DND-41 (cell line): ENCODE data around the gene C10orf105.

Experiments
- ATAC-seq: fragments of 200-7000 bp; cut with Tn5 transposase; 3 replicates; pipeline ENCODE4 v1.9.1; 2021; ENCODE audit warnings: low read depth; ENCODE audit not compliant: insufficient read depth
- DNase-seq: peaks from one replicate; pipeline ENCODE4 v3.0.0-alpha.2; 2020
- H2AFZ ChIP-seq: 2 replicates; pipeline ENCODE4 v1.6.0; 2012; ENCODE audit warnings: low read depth, low read length
- H3K27ac ChIP-seq: 2 replicates; pipeline ENCODE4 v1.5.1; 2012; ENCODE audit warnings: low read length, inconsistent platforms
- H3K27me3 ChIP-seq: fragments of 200-600 bp; sonication (generic); 2 replicates; pipeline ENCODE4 v1.6.0; 2012; ENCODE audit warnings: low read length, mild to moderate bottlenecking, inconsistent platforms; ENCODE audit not compliant: insufficient read depth, poor library complexity
- H3K36me3 ChIP-seq: 2 replicates; pipeline ENCODE4 v1.5.1; 2012; ENCODE audit warnings: low read length, inconsistent platforms; ENCODE audit not compliant: insufficient read depth
- H3K4me1 ChIP-seq: 2 replicates; pipeline ENCODE4 v1.5.1; 2012; ENCODE audit warnings: mild to moderate bottlenecking, low read length; ENCODE audit not compliant: insufficient read depth
- H3K4me2 ChIP-seq: 2 replicates; pipeline ENCODE4 v1.6.0; 2012; ENCODE audit warnings: mild to moderate bottlenecking, moderate library complexity, low read length, inconsistent platforms; ENCODE audit not compliant: insufficient read depth
- H3K4me3 ChIP-seq, 2 experiments: fragments of 200-600 bp in 1 of 2; shearing (Covaris generic) in 1 of 2; 2 replicates each; pipeline ENCODE4 v1.5.1; 2012 to 2016; ENCODE audit warnings: inconsistent platforms in 2 of 2, low read length in 2 of 2, mild to moderate bottlenecking in 2 of 2, low read depth in 1 of 2, moderate library complexity in 1 of 2
- H3K79me2 ChIP-seq: 2 replicates; pipeline ENCODE4 v1.6.0; 2012; ENCODE audit warnings: low read length, inconsistent platforms; ENCODE audit not compliant: insufficient read depth
- H3K9ac ChIP-seq: 2 replicates; pipeline ENCODE4 v1.6.0; 2012; ENCODE audit warnings: low read depth, mild to moderate bottlenecking, inconsistent platforms, low read length, moderate library complexity
- H3K9me3 ChIP-seq: 2 replicates; pipeline ENCODE4 v1.5.1; 2012; ENCODE audit warnings: low read length, moderate library complexity, mild to moderate bottlenecking, inconsistent platforms; ENCODE audit not compliant: insufficient read depth, severe bottlenecking
- H4K20me1 ChIP-seq: 2 replicates; pipeline ENCODE4 v1.6.0; 2012; ENCODE audit warnings: low read length; ENCODE audit not compliant: insufficient read depth
- EZH2 ChIP-seq: IDR thresholded peaks from 3 replicates; pipeline ENCODE4 v1.6.1; 2012; ENCODE audit warnings: borderline replicate concordance, low read depth, mild to moderate bottlenecking, moderate library complexity, low read length, inconsistent platforms; ENCODE audit not compliant: severe bottlenecking
- TF ChIP-seq, protein P1 (sequence below): IDR thresholded peaks from 2 replicates; pipeline ENCODE4 v1.5.1; 2012; ENCODE audit warnings: borderline replicate concordance, low read length, moderate library complexity, mild to moderate bottlenecking; ENCODE audit not compliant: poor library complexity, severe bottlenecking; ENCODE audit errors: extremely low read depth

C10orf105 gene

DNA sequence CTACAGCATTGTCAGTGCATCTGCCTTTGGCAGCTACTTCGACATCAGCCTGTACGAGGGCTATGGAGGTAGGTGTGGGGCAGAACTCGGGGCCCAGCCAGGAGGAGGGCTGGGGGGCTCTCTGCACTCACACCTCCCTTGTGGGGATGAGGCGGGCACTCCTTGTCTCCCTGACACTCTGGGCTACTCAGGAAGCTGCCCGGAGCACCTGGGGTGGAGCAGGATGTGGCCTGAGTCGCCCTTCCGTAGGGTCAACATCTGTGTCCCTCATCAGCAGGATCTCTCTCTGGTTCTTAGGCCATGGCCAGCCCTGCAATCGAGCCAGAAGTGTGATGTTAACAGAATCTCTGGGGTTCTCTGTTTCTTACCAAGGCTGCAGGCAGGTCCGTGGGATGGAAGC, 40.2 kb downstream of the C10orf105 start:
- H4K20me1 ChIP-seq, result no peaks in the 10 kb centered on the region
- H3K9ac ChIP-seq, result no peak overlapping the region
- no peak overlapping the region for H2AFZ ChIP-seq
- no peak overlapping the region for H3K27ac ChIP-seq
- no peak for TF ChIP-seq EZH2
- TF ChIP-seq, protein P1, sequence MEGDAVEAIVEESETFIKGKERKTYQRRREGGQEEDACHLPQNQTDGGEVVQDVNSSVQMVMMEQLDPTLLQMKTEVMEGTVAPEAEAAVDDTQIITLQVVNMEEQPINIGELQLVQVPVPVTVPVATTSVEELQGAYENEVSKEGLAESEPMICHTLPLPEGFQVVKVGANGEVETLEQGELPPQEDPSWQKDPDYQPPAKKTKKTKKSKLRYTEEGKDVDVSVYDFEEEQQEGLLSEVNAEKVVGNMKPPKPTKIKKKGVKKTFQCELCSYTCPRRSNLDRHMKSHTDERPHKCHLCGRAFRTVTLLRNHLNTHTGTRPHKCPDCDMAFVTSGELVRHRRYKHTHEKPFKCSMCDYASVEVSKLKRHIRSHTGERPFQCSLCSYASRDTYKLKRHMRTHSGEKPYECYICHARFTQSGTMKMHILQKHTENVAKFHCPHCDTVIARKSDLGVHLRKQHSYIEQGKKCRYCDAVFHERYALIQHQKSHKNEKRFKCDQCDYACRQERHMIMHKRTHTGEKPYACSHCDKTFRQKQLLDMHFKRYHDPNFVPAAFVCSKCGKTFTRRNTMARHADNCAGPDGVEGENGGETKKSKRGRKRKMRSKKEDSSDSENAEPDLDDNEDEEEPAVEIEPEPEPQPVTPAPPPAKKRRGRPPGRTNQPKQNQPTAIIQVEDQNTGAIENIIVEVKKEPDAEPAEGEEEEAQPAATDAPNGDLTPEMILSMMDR, result no peak
- H3K4me1 ChIP-seq, result no peaks in the 10 kb centered on the region
- H3K9me3 ChIP-seq, result no peaks in the 10 kb centered on the region
- no peak for DNase-seq
- H3K27me3 ChIP-seq, result peaks cover 8% of the 10 kb centered on the region
- H3K4me3 ChIP-seq, result no peak overlapping the region
- H3K4me2 ChIP-seq, result no peak overlapping the region
- no peak for ATAC-seq
- H3K36me3 ChIP-seq, result no peaks in the 10 kb centered on the region
- H3K79me2 ChIP-seq, result no peaks in the 10 kb centered on the region

DNA sequence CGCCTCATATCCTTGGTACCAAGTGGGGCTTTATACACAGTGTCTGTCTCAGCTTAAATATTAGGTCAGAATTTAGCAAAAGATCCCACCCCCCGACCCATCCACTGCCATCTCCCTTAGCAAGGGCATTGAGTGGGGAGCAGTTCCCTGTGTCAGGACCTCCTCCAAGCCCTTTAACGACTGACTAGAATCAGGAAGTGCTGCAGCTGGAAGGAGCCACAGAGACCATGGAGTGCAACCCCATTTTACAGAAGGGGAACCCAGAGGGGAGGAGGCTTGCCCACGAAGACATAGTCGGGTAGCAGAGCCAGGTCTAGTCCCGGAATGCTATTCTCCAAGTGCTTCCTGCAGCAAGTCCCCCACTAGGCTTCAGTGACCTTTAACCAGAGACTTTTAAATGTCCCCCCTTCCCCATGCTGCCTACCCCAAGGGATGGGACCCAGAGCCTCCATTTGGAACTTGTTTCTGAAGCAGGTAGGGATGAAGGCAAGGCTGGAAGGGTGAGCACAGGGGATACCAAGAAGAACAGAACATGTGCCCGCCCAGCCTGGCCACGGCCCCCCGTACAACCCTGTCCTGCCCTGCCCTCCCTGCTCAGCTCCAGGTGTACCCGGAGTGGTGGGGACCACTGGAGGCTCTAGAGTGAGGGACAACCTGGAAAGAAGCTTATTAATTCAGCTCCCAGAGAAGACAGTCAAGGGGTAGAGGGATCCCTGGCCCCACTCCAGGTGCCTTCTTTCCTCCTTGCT, 41.3 kb downstream of the C10orf105 start:
- no peaks in the 10 kb centered on the region for H3K4me1 ChIP-seq
- no peak for TF ChIP-seq EZH2
- no peak overlapping the region for H3K4me3 ChIP-seq
- no peak for ATAC-seq
- H3K27ac ChIP-seq, result no peak overlapping the region
- H3K4me2 ChIP-seq, result no peak overlapping the region
- H2AFZ ChIP-seq, result no peak overlapping the region
- H4K20me1 ChIP-seq, result no peaks in the 10 kb centered on the region
- no peaks in the 10 kb centered on the region for H3K36me3 ChIP-seq
- H3K9ac ChIP-seq, result no peak overlapping the region
- H3K79me2 ChIP-seq, result no peaks in the 10 kb centered on the region
- H3K27me3 ChIP-seq, result peaks cover 6% of the 10 kb centered on the region
- no peak for DNase-seq
- no peaks in the 10 kb centered on the region for H3K9me3 ChIP-seq

DNA sequence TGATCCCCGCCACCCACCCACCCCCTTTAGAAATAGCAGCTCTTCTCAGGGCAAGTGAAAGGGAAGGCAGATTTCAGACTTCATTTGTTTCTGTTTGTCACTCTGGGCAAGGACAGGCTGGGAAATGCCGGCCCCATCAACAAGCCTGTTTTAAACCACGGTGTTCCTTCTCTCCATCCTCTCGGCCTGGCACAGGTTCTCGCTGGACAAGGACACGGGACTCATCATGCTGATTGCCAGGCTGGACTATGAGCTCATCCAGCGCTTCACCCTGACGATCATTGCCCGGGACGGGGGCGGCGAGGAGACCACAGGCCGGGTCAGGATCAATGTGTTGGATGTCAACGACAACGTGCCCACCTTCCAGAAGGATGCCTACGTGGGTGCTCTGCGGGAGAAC, 42.3 kb downstream of the C10orf105 start:
- no peaks in the 10 kb centered on the region for H3K79me2 ChIP-seq
- no peak overlapping the region for H3K4me2 ChIP-seq
- no peaks in the 10 kb centered on the region for H3K9me3 ChIP-seq
- no peak overlapping the region for H2AFZ ChIP-seq
- ATAC-seq, result no peak
- no peak overlapping the region for H3K9ac ChIP-seq
- no peak for TF ChIP-seq EZH2
- TF ChIP-seq, protein P1, result no peak
- no peak overlapping the region for H3K27ac ChIP-seq
- H3K36me3 ChIP-seq, result no peaks in the 10 kb centered on the region
- no peak overlapping the region for H3K4me3 ChIP-seq
- H3K4me1 ChIP-seq, result no peaks in the 10 kb centered on the region
- H3K27me3 ChIP-seq, result peaks cover 5% of the 10 kb centered on the region
- DNase-seq, result no peak
- no peaks in the 10 kb centered on the region for H4K20me1 ChIP-seq

DNA sequence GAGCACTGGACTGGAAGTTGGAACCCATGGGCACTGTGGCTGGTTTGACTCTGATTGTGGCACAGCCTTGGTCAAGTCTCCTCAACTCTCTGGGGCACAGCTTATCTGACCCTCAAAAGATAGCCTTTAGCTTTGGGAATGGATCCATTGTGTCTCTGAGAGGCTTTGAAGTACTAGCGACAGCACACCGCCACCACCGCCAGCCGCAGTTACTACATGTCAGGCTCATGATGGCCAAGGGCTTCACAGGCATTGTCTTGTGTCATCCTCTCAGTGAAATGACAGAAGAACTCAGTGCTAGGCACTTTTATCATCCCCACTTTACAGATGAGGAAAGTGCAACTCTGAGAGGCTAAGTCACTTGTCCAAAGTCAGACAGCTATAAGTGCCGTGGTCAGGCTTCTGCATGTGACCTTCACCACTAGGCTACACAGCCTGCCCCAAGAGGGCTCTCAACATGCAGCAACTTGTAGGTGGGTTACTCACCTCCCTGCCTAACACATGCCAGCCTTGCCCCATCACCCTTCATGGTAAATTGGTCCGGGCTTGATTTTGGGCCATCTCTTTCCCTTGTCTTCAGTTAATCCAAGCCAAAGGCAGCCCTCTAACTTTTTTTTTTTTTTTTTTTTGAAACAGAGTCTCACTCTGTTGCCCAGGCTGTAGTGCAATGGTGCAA, 44.1 kb downstream of the C10orf105 start:
- no peaks in the 10 kb centered on the region for H3K9me3 ChIP-seq
- no peak for TF ChIP-seq EZH2
- TF ChIP-seq, protein P1, result no peak
- DNase-seq (no peak), ATAC-seq (no peak)
- no peaks in the 10 kb centered on the region for H3K36me3 ChIP-seq
- H3K4me3 ChIP-seq, result no peak overlapping the region
- no peaks in the 10 kb centered on the region for H3K79me2 ChIP-seq
- H3K4me1 ChIP-seq, result no peaks in the 10 kb centered on the region
- no peak overlapping the region for H3K9ac ChIP-seq
- H2AFZ ChIP-seq, result no peak overlapping the region
- peaks cover 3% of the 10 kb centered on the region for H3K27me3 ChIP-seq
- no peaks in the 10 kb centered on the region for H4K20me1 ChIP-seq
- H3K27ac ChIP-seq, result no peak overlapping the region
- H3K4me2 ChIP-seq, result no peak overlapping the region
